A673 (cell line): ENCODE measurements around the gene BICD2. TPM values are rescaled to one million over a fixed set of nuclear protein-coding genes. Genes with fewer than 3 reads are reported as not detected.

Experiments
- BruUV-seq: library from RNA; stranded (reverse); fragments of 400-500 nt; replicated peaks from 2 replicates; lab custom pipeline; 2021; lab: Mats Ljungman, UMichigan
- CTCF ChIA-PET: fragments of 300-600 bp; sonication (Branson Sonifier 250); formaldehyde crosslinking; loops from one replicate; lab custom pipeline; 2022; ENCODE audit warnings: antibody characterized with exemption; lab: Charles Lee
- POLR2A ChIA-PET: fragments of 300-600 bp; sonication (Branson Sonifier 250); formaldehyde crosslinking; loops from one replicate; lab custom pipeline; 2022; ENCODE audit warnings: antibody characterized with exemption; ENCODE audit not compliant: low non-redundant PET; lab: Charles Lee
- DNase-seq: peaks from one replicate; pipeline ENCODE4 v3.0.0-alpha.2; 2015; ENCODE audit warnings: low spot score
- H3K27ac ChIP-seq: fragments of 200-600 bp; sonication (generic); 2 replicates; pipeline ENCODE4 v1.5.1; 2016; ENCODE audit warnings: mixed run types, low read depth, mild to moderate bottlenecking, mixed read lengths, antibody characterized with exemption, low read length; ENCODE audit not compliant: poor library complexity, severe bottlenecking
- H3K27me3 ChIP-seq: fragments of 200-600 bp; sonication (generic); replicated peaks from 2 replicates; pipeline ENCODE4 v1.6.1; 2017; ENCODE audit warnings: mixed run types, low read depth, mild to moderate bottlenecking, mixed read lengths, antibody characterized with exemption, low read length; ENCODE audit not compliant: insufficient read depth, poor library complexity
- H3K36me3 ChIP-seq: fragments of 200-600 bp; sonication (generic); 2 replicates; pipeline ENCODE4 v1.6.1; 2016; ENCODE audit warnings: mixed run types, mild to moderate bottlenecking, mixed read lengths, antibody characterized with exemption, low read length; ENCODE audit not compliant: insufficient read depth, poor library complexity, severe bottlenecking
- H3K4me1 ChIP-seq: fragments of 200-600 bp; sonication (generic); 2 replicates; pipeline ENCODE4 v1.6.1; 2017; ENCODE audit warnings: mixed run types, mild to moderate bottlenecking, mixed read lengths, antibody characterized with exemption, low read length; ENCODE audit not compliant: insufficient read depth, poor library complexity, severe bottlenecking
- H3K4me3 ChIP-seq: fragments of 200-600 bp; sonication (generic); 2 replicates; pipeline ENCODE4 v1.5.1; 2016; ENCODE audit warnings: low read depth, mixed run types, mild to moderate bottlenecking, mixed read lengths, low read length; ENCODE audit not compliant: poor library complexity, severe bottlenecking
- H3K9me3 ChIP-seq: fragments of 200-600 bp; sonication (generic); 2 replicates; pipeline ENCODE4 v1.6.1; 2016; ENCODE audit warnings: mixed run types, low read depth, mild to moderate bottlenecking, mixed read lengths, antibody characterized with exemption, low read length; ENCODE audit not compliant: poor library complexity, severe bottlenecking
- EZH2 ChIP-seq: fragments of 200-600 bp; sonication (generic); IDR thresholded peaks from 2 replicates; pipeline ENCODE4 v1.6.1; 2017; ENCODE audit warnings: borderline replicate concordance, low read depth, mild to moderate bottlenecking, mixed read lengths, antibody characterized with exemption, low read length; ENCODE audit not compliant: poor library complexity, severe bottlenecking
- intact Hi-C: fragments of 100-400 bp; cut with micrococcal nuclease; formaldehyde crosslinking; loops from one replicate; pipeline ENCODE4 v1.10.0; 2022; ENCODE audit not compliant: unreplicated experiment
- total RNA-seq: library from RNA; stranded (reverse); gene quantifications from 2 replicates; pipeline ENCODE4 v1.2.3, GENCODE V29; 2021
- TF ChIP-seq, protein P1 (sequence below): fragments of 300-800, 200-600 bp; sonication (generic); conservative IDR thresholded peaks from 2 replicates; pipeline ENCODE4 v1.5.1; 2017; ENCODE audit warnings: low read depth, mild to moderate bottlenecking, antibody characterized with exemption, low read length, moderate library complexity, mixed read lengths

BICD2 gene
- total RNA-seq, 1 experiment from 2014 or later = 47.8 TPM

DNA sequence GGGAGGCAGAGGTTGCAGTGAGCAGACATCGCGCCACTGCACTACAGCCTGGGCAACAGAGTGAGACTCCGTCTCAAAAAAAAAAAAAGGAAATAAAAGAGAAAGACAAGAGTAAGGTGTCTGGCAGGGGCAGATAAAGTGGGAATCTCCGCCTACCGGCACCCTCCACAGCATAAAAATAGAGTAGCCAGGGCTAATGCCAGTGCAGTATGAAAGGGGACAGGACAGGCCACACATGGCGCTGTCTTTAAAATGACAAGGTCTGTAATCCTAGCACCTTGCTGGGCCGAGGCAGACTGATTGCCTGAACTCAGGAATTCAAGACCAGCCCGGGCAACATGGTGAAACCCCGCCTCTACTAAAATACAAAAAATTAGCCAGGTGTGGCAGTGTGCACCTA is 7.8 kb downstream of the BICD2 start:
- H3K9me3 ChIP-seq = no peaks in the 10 kb centered on the region
- H3K4me1 ChIP-seq = no peaks in the 10 kb centered on the region
- no peak for TF ChIP-seq EZH2
- TF ChIP-seq, protein P1, sequence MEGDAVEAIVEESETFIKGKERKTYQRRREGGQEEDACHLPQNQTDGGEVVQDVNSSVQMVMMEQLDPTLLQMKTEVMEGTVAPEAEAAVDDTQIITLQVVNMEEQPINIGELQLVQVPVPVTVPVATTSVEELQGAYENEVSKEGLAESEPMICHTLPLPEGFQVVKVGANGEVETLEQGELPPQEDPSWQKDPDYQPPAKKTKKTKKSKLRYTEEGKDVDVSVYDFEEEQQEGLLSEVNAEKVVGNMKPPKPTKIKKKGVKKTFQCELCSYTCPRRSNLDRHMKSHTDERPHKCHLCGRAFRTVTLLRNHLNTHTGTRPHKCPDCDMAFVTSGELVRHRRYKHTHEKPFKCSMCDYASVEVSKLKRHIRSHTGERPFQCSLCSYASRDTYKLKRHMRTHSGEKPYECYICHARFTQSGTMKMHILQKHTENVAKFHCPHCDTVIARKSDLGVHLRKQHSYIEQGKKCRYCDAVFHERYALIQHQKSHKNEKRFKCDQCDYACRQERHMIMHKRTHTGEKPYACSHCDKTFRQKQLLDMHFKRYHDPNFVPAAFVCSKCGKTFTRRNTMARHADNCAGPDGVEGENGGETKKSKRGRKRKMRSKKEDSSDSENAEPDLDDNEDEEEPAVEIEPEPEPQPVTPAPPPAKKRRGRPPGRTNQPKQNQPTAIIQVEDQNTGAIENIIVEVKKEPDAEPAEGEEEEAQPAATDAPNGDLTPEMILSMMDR = no peak
- BruUV-seq = no TSS peak
- no peak for DNase-seq
- H3K27ac ChIP-seq = no peak overlapping the region
- no peaks in the 10 kb centered on the region for H3K36me3 ChIP-seq
- CTCF ChIA-PET = no interaction called here
- intact Hi-C loops = no loop called here
- no peak overlapping the region for H3K4me3 ChIP-seq
- POLR2A ChIA-PET = no interaction called here
- no peaks in the 10 kb centered on the region for H3K27me3 ChIP-seq

DNA sequence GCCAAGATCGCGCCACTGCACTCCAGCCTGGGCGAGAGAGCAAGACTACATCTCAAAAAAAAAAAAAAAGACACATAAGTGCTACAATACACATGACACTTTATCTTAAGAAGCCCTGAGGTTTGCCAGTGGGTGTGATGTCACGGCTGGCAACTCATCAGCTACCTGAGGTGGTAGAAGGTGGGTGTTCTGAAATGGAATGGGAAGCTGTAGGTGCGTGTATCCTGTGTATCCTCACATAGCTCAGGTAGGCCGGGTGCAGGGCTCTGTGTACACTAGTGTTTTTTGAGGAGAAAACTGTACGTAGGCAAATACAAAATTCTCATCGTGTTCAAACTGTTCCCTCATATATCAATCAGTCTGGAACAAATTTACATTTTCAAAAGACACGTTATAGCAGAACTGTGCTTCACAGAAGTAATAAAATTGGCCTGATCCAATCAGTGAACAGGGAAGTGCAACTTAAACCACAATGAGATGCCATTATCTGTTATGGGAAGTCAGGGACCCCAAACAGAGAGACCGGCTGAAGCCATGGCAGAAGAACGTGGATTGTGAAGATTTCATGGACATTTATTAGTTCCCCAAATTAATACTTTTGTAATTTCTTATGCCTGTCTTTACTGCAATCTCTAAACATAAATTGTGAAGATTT is 10.4 kb downstream of the BICD2 start:
- no peaks in the 10 kb centered on the region for H3K9me3 ChIP-seq
- peaks cover 8% of the 10 kb centered on the region for H3K4me1 ChIP-seq
- ChIA-PET POLR2A (no interaction called here), CTCF (no interaction called here)
- no peak overlapping the region for H3K4me3 ChIP-seq
- TF ChIP-seq, protein P1 = no peak
- TF ChIP-seq EZH2 = no peak
- no peaks in the 10 kb centered on the region for H3K27me3 ChIP-seq
- intact Hi-C loops = no loop called here
- no TSS peak for BruUV-seq
- no peaks in the 10 kb centered on the region for H3K36me3 ChIP-seq
- DNase-seq = no peak
- no peak overlapping the region for H3K27ac ChIP-seq

DNA sequence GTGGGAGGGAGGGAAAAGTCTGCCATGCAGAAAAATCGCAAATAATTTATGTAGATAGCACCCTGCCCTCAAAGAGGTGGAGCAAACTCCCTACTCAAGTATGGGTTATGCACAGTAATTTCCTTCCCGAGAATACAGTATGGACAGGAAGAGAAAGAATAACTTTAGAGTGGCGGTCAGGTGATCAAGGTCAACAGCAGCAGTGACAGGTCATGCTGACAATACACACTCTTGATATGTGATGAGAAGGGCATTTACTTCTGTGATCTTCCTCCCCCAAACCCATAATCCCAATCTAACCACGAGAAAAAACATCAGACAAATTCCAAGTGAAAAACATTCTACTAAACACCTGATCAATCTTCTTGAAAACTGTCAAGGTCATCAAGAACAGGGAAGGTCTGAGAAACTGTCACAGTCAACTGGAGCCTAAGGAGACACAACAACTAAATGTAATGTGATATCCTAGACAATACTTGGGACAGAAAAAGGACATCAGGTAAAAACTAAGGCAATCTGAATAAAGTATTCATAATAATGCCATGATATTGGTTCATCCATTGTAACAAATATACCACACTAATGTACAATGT is 11.7 kb downstream of the BICD2 start:
- intact Hi-C loops = no loop called here
- POLR2A ChIA-PET = no interaction called here
- peaks cover 21% of the 10 kb centered on the region for H3K4me1 ChIP-seq
- H3K4me3 ChIP-seq = no peak overlapping the region
- H3K27me3 ChIP-seq = no peaks in the 10 kb centered on the region
- no peaks in the 10 kb centered on the region for H3K9me3 ChIP-seq
- CTCF ChIA-PET = no interaction called here
- no peak overlapping the region for H3K27ac ChIP-seq
- TF ChIP-seq, protein P1 = no peak
- TF ChIP-seq EZH2 = no peak
- no peaks in the 10 kb centered on the region for H3K36me3 ChIP-seq
- DNase-seq = no peak
- BruUV-seq = no TSS peak
